NT2/D1 (cell line): ENCODE measurements around the gene RTN4RL1.

Source experiments
- YY1 ChIP-seq: IDR thresholded peaks from 2 replicates; pipeline ENCODE4 v1.6.1; 2011; ENCODE audit not compliant: insufficient read length, insufficient read depth
- ZNF274 ChIP-seq: IDR thresholded peaks from 2 replicates; pipeline ENCODE4 v1.6.1; 2011; ENCODE audit warnings: mild to moderate bottlenecking, low read depth, low read length

- no peak for TF ChIP-seq ZNF274
- no peak for TF ChIP-seq YY1
Observed at GRCh38 chr17:2049333-2050299, 24.5 kb upstream of the RTN4RL1 start.
